Keratinocyte (primary cell): Measurements from ENCODE around the gene MIOX. TPM values are rescaled to one million over a fixed set of nuclear protein-coding genes. Genes with fewer than 3 reads are reported as not detected.

Source experiments
- DNase-seq: peaks from one replicate; pipeline ENCODE4 v3.0.0-alpha.2; 2011; ENCODE audit warnings: low read depth, missing footprints, low spot score
- FAIRE-seq: peaks from 2 replicates; lab custom pipeline; 2011; peaks lifted over from hg19 to GRCh38; lab: Jason Lieb, UNC
- H2AFZ ChIP-seq: 2 replicates; pipeline ENCODE4 v1.6.0; 2012; ENCODE audit warnings: low read length, control low read depth, inconsistent platforms; ENCODE audit not compliant: control insufficient read depth
- H3K27ac ChIP-seq: 2 replicates; pipeline ENCODE4 v1.5.1; 2011; ENCODE audit warnings: low read length; ENCODE audit not compliant: control insufficient read depth, insufficient read depth
- H3K27me3 ChIP-seq: 3 replicates; pipeline ENCODE4 v1.6.0; 2011; ENCODE audit warnings: low read length; ENCODE audit not compliant: control insufficient read depth, insufficient read depth; ENCODE audit errors: extremely low read depth
- H3K36me3 ChIP-seq, 2 experiments: 2 replicates in 1 of 2; 3 replicates in 1 of 2; pipeline ENCODE4 v1.5.1; 2011; ENCODE audit warnings: low read length in 2 of 2, mild to moderate bottlenecking in 1 of 2; ENCODE audit not compliant: control insufficient read depth in 2 of 2, insufficient read depth in 2 of 2; ENCODE audit errors: extremely low read depth in 1 of 2
- H3K4me1 ChIP-seq: 3 replicates; pipeline ENCODE4 v1.5.1; 2011; ENCODE audit warnings: low read length; ENCODE audit not compliant: control insufficient read depth, insufficient read depth; ENCODE audit errors: extremely low read depth
- H3K4me2 ChIP-seq: 3 replicates; pipeline ENCODE4 v1.6.0; 2011; ENCODE audit warnings: low read depth, low read length; ENCODE audit not compliant: control insufficient read depth, insufficient read depth; ENCODE audit errors: extremely low read depth
- H3K4me3 ChIP-seq, 3 experiments: fragments of 200-600 bp in 1 of 3; sonication (generic) in 1 of 3; 2 replicates in 2 of 3; 3 replicates in 1 of 3; pipeline ENCODE4 v1.5.1; 2011 to 2016; ENCODE audit warnings: low read length in 3 of 3, mild to moderate bottlenecking in 3 of 3, control low read depth in 2 of 3, inconsistent platforms in 1 of 3, low read depth in 1 of 3, mixed read lengths in 1 of 3, mixed run types in 1 of 3, moderate library complexity in 1 of 3; ENCODE audit not compliant: control insufficient read depth in 2 of 3, insufficient read depth in 2 of 3; ENCODE audit errors: extremely low read depth in 1 of 3
- H3K79me2 ChIP-seq: 2 replicates; pipeline ENCODE4 v1.6.0; 2012; ENCODE audit warnings: low read length; ENCODE audit not compliant: control insufficient read depth, insufficient read depth
- H3K9ac ChIP-seq: 3 replicates; pipeline ENCODE4 v1.6.0; 2011; ENCODE audit warnings: low read length; ENCODE audit not compliant: control insufficient read depth, insufficient read depth; ENCODE audit errors: extremely low read depth
- H3K9me1 ChIP-seq: 3 replicates; pipeline ENCODE4 v1.6.0; 2011; ENCODE audit warnings: low read length; ENCODE audit not compliant: control insufficient read depth, insufficient read depth; ENCODE audit errors: extremely low read depth
- H3K9me3 ChIP-seq: 2 replicates; pipeline ENCODE4 v1.5.1; 2012; ENCODE audit warnings: low read depth, low read length; ENCODE audit not compliant: control insufficient read depth
- H4K20me1 ChIP-seq: 3 replicates; pipeline ENCODE4 v1.6.0; 2011; ENCODE audit warnings: low read length; ENCODE audit not compliant: control insufficient read depth, insufficient read depth; ENCODE audit errors: extremely low read depth
- CTCF ChIP-seq, 3 experiments: IDR thresholded peaks in 1 of 3; conservative IDR thresholded peaks in 1 of 3; optimal IDR thresholded peaks in 1 of 3; 2 replicates in 2 of 3; 3 replicates in 1 of 3; pipeline versions ENCODE3 to v1.5.1; 2011; ENCODE audit warnings: low read length in 3 of 3, mild to moderate bottlenecking in 3 of 3, moderate library complexity in 2 of 3, control low read depth in 1 of 3, inconsistent platforms in 1 of 3; ENCODE audit not compliant: insufficient read depth in 2 of 3; ENCODE audit errors: extremely low read depth in 1 of 3
- EZH2 ChIP-seq: IDR thresholded peaks from one replicate; pipeline ENCODE4 v1.6.1; 2012; ENCODE audit warnings: inconsistent platforms, mild to moderate bottlenecking, low read length, moderate library complexity
- dilution Hi-C: fragments of 300-500 bp; cut with MboI; formaldehyde crosslinking; loops from one replicate; pipeline ENCODE4 v1.7.0; 2020; ENCODE audit warnings: low sequenced_read_pairs; ENCODE audit not compliant: extremely low pct_ligation_motif_present
- polyA plus RNA-seq, 5 experiments: library from polyadenylated mRNA; depleted of rRNA in 3 of 5; stranded (reverse) in 3 of 5; stranded (forward) in 1 of 5; unstranded in 1 of 5; fragments of >200 nt; gene quantifications; 1 replicate in 1 of 5; 2 replicates in 3 of 5; 3 replicates in 1 of 5; pipeline versions ENCODE4 v1.2.1 to v1.2.3, GENCODE V29; 2011 to 2012; ENCODE audit warnings: missing spikeins in 2 of 5, low read depth in 1 of 5, low replicate concordance in 1 of 5

Gene MIOX
- polyA plus RNA-seq, 1 donor (not counting 4 experiments of a cell fraction or from before 2014, with no cell fraction given) = not detected

GRCh38 chr22:50520826-50521453, 34.3 kb downstream of the MIOX start:
- H3K27ac ChIP-seq = no peak overlapping the region
- TF ChIP-seq EZH2 = no peak
- no peak for TF ChIP-seq CTCF (optimal IDR thresholded peaks at IDR 0.05 in 1 of 3, IDR thresholded peaks at IDR 0.05 in 1 of 3, conservative IDR thresholded peaks at IDR 0.05 in 1 of 3; ENCODE audit: extremely low read depth in 1 of 3, insufficient read depth in 2 of 3, low read length in 3 of 3)
- dilution Hi-C loops = no loop called here

GRCh38 chr22:50521710-50522109, 35.1 kb downstream of the MIOX start:
- Histone ChIP-seq H3K4me2 (no peak overlapping the region), H3K9ac (no peak overlapping the region), H3K9me3 (no peaks in the 10 kb centered on the region), H3K36me3 (peaks cover 24 to 35% of the 10 kb centered on the region in 2 experiments), H3K9me1 (no peaks in the 10 kb centered on the region), H3K27me3 (no peaks in the 10 kb centered on the region), H4K20me1 (no peaks in the 10 kb centered on the region), H2AFZ (no peak overlapping the region), H3K4me1 (peaks cover 14% of the 10 kb centered on the region), H3K27ac (no peak overlapping the region), H3K4me3 (no peak overlapping the region), H3K79me2 (peaks cover 26% of the 10 kb centered on the region)
- TF ChIP-seq EZH2 = no peak
- no peak for TF ChIP-seq CTCF (optimal IDR thresholded peaks at IDR 0.05 in 1 of 3, IDR thresholded peaks at IDR 0.05 in 1 of 3, conservative IDR thresholded peaks at IDR 0.05 in 1 of 3; ENCODE audit: extremely low read depth in 1 of 3, insufficient read depth in 2 of 3, low read length in 3 of 3)
- dilution Hi-C loops = no loop called here
- no peak for DNase-seq
- no peak for FAIRE-seq

More at GRCh38 chr22:50520826-50521453, 34.3 kb downstream of the MIOX start:
- H3K4me2 ChIP-seq = no peak overlapping the region
- H3K79me2 ChIP-seq = peaks cover 27% of the 10 kb centered on the region
- H3K9me1 ChIP-seq = no peaks in the 10 kb centered on the region
- no peak overlapping the region for H2AFZ ChIP-seq
- no peak for FAIRE-seq
- no peaks in the 10 kb centered on the region for H3K9me3 ChIP-seq
- no peaks in the 10 kb centered on the region for H3K27me3 ChIP-seq
- H4K20me1 ChIP-seq = no peaks in the 10 kb centered on the region
- peaks cover 25 to 37% of the 10 kb centered on the region in 2 experiments for H3K36me3 ChIP-seq
- DNase-seq = no peak
- no peak overlapping the region for H3K4me3 ChIP-seq
- no peak overlapping the region for H3K9ac ChIP-seq
- H3K4me1 ChIP-seq = peaks cover 11% of the 10 kb centered on the region
